KMS-11 (cell line): ENCODE results near the gene XCL1.
"Not testable (repeated sequence)": the region's sequence is repeated elsewhere in the genome, so short reads cannot be mapped to it uniquely, and the experiment has no call there.

ENCODE experiments used
- H2AFZ ChIP-seq: fragments of 200-600 bp; sonication (generic); 2 replicates; pipeline ENCODE4 v1.6.1; 2016; ENCODE audit warnings: antibody characterized with exemption, mixed run types, low read depth
- H3K27ac ChIP-seq: fragments of 200-600 bp; sonication (generic); 2 replicates; pipeline ENCODE4 v1.6.1; 2016; ENCODE audit warnings: mild to moderate bottlenecking, mixed run types
- H3K27me3 ChIP-seq: fragments of 200-600 bp; sonication (generic); 2 replicates; pipeline ENCODE4 v1.6.1; 2017; ENCODE audit warnings: mild to moderate bottlenecking, low read depth, mixed run types, moderate library complexity; ENCODE audit not compliant: insufficient read depth
- H3K36me3 ChIP-seq: fragments of 200-600 bp; sonication (generic); 2 replicates; pipeline ENCODE4 v1.6.1; 2017; ENCODE audit warnings: mild to moderate bottlenecking, mixed run types; ENCODE audit not compliant: insufficient read depth
- H3K4me1 ChIP-seq: fragments of 200-600 bp; sonication (generic); 2 replicates; pipeline ENCODE4 v1.6.1; 2016; ENCODE audit warnings: mild to moderate bottlenecking, low read depth, mixed run types; ENCODE audit not compliant: poor library complexity, severe bottlenecking
- H3K4me2 ChIP-seq: fragments of 200-600 bp; sonication (generic); 2 replicates; pipeline ENCODE4 v1.7.0; 2016; ENCODE audit warnings: mild to moderate bottlenecking, mixed run types
- H3K4me3 ChIP-seq: fragments of 200-600 bp; sonication (generic); IDR thresholded peaks from 2 replicates; pipeline ENCODE4 v1.6.1; 2017; ENCODE audit warnings: low read depth, low read length, mixed read lengths; ENCODE audit not compliant: insufficient read depth
- H3K79me2 ChIP-seq: fragments of 200-600 bp; sonication (generic); 2 replicates; pipeline ENCODE4 v1.6.1; 2016; ENCODE audit warnings: low read depth, mixed run types; ENCODE audit not compliant: insufficient read depth
- H3K9ac ChIP-seq: fragments of 200-600 bp; sonication (generic); 2 replicates; pipeline ENCODE4 v1.6.1; 2016; ENCODE audit warnings: mild to moderate bottlenecking, mixed run types
- H4K20me1 ChIP-seq: fragments of 200-600 bp; sonication (generic); 2 replicates; pipeline ENCODE4 v1.6.1; 2016; ENCODE audit warnings: mild to moderate bottlenecking, mixed run types; ENCODE audit not compliant: insufficient read depth
- TF ChIP-seq, protein P1 (sequence below): fragments of 200-600 bp; sonication (generic); conservative IDR thresholded peaks from 2 replicates; pipeline ENCODE4 v1.6.1; 2017; ENCODE audit warnings: low read depth, mild to moderate bottlenecking, antibody characterized with exemption, low read length, moderate library complexity, mixed read lengths

Gene XCL1

DNA sequence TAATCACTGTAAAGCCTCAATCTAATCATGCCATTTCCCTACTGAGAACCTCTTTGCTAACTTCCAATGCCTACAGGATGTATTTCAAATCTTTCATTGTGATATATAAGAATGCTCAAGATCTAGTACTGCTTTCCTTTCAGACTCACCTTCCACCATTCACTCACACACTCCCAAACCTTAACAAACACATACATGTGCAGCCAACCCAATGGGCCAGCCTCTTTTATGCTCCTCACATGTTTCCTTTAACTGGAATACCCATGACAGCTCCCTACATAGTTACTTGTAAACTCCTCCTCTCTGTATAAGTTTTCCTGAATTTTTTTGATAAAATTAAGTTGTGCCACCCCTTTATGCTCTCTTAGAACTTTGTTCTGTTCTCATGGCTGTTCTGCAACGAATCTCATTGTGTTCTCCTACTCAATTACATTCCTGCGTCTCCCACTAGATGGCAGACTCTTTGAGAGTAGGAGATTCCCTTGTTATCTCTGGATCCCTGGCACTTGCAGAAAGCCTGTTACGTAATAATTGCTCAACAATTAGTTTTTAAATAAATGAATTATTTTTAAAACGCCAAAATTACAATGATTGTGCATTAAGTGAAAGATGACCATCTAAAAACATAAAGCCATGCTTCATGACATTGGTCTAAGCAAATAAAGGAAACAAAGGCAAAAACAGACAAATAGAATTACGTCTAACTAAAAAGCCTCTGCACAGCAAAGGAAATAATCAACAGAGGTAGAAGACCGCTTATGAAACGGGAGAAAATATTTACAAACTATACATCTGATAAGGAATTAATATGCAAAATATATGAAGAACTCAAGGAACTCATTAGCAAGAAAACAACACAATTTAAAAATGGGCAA, 30.5 kb upstream of the XCL1 start:
- not testable (repeated sequence) for H4K20me1 ChIP-seq, H3K36me3 ChIP-seq, H3K4me1 ChIP-seq, H3K27ac ChIP-seq, H2AFZ ChIP-seq, H3K4me3 ChIP-seq, H3K9ac ChIP-seq, H3K27me3 ChIP-seq, H3K79me2 ChIP-seq, H3K4me2 ChIP-seq
- TF ChIP-seq, protein P1, sequence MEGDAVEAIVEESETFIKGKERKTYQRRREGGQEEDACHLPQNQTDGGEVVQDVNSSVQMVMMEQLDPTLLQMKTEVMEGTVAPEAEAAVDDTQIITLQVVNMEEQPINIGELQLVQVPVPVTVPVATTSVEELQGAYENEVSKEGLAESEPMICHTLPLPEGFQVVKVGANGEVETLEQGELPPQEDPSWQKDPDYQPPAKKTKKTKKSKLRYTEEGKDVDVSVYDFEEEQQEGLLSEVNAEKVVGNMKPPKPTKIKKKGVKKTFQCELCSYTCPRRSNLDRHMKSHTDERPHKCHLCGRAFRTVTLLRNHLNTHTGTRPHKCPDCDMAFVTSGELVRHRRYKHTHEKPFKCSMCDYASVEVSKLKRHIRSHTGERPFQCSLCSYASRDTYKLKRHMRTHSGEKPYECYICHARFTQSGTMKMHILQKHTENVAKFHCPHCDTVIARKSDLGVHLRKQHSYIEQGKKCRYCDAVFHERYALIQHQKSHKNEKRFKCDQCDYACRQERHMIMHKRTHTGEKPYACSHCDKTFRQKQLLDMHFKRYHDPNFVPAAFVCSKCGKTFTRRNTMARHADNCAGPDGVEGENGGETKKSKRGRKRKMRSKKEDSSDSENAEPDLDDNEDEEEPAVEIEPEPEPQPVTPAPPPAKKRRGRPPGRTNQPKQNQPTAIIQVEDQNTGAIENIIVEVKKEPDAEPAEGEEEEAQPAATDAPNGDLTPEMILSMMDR: peak; percentile 36; the same call in 1 of the 2 replicates

DNA sequence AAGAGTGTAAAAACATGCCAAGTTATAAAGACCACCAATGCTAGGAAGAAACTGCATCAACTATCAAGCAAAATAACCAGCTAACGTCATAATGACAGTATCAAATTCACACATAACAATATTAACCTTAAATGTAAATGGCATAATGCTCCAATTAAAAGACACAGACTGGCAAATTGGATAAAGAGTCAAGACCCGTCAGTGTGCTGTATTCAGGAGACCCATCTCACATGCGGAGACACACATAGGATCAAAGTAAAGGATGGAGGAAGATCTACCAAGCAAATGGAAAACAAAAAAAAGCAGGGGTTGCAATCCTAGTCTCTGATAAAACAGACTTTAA, 29.9 kb upstream of the XCL1 start:
- not testable (repeated sequence) for H3K4me2 ChIP-seq, H3K27ac ChIP-seq, H2AFZ ChIP-seq, H3K4me3 ChIP-seq, H3K4me1 ChIP-seq, H4K20me1 ChIP-seq, H3K36me3 ChIP-seq, H3K27me3 ChIP-seq, H3K79me2 ChIP-seq, H3K9ac ChIP-seq

DNA sequence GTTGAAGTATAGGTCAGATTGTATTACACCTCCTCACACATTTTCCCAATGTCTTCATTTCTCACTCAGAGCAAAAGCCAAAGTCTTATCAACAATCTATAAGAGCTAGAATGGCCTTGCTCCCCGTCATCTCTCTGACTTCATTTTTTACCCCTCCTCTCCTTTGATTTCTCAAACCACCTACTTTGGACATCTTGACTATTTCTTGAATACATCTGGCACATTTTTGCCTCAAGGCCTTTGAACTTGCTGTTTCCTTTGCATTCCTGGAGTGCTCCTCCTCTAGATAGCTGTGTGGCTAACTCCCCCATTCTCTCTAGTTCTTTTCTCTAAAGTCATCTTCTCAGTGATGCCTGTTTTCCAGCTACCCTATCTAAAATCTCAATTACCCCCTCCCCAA, 25.4 kb upstream of the XCL1 start:
- Histone ChIP-seq H3K79me2 (no peaks in the 10 kb centered on the region), H3K9ac (no peak overlapping the region), H3K4me1 (no peaks in the 10 kb centered on the region), H3K36me3 (no peaks in the 10 kb centered on the region), H3K4me3 (no peak overlapping the region), H2AFZ (no peak overlapping the region), H3K27ac (no peak overlapping the region), H4K20me1 (no peaks in the 10 kb centered on the region), H3K27me3 (no peaks in the 10 kb centered on the region), H3K4me2 (no peak overlapping the region)
- TF ChIP-seq, protein P1: no peak

DNA sequence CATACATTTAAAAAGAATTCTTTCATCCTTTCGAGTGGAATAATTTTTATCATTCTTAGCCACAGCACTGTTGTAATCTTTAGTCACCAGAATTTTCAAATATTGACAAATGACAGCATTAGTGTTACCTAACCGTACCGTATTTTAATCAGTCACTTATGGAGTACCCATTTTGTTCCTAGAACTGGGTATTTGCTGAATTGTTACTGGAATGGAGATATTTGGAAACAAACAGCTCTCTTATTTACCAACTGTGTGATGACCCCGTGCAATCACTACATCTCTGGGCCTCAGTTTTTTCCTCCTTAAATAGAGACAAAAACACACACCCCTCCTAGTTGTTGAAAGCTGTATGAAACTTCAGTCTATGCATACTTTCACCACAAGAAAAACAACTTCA, 24.7 kb upstream of the XCL1 start:
- Histone ChIP-seq H3K4me1 (no peaks in the 10 kb centered on the region), H3K79me2 (no peaks in the 10 kb centered on the region), H2AFZ (no peak overlapping the region), H3K4me3 (no peak overlapping the region), H3K9ac (no peak overlapping the region), H3K4me2 (no peak overlapping the region), H3K36me3 (no peaks in the 10 kb centered on the region), H3K27ac (no peak overlapping the region), H4K20me1 (no peaks in the 10 kb centered on the region), H3K27me3 (no peaks in the 10 kb centered on the region)
- TF ChIP-seq, protein P1: no peak

DNA sequence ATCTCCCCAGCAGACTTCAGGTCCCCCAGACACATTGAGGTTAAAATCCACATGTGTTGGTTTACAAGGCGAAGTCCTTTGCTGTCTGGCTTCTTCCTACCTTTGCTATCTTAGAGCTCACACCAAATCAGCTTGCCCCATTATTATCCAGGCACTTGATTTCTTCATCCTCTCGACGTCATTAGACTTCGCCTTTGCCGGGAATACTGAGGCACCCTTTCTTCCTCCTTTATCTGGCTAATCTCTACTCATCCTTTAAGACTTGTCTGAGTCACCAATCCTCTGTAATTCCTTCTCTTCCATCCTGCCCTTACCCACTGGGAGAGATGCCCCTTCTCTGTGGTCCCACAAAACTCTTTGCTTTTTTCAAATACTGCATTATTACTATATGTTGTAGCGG, 23.4 kb upstream of the XCL1 start:
- Histone ChIP-seq H3K4me3 (no peak overlapping the region), H4K20me1 (no peaks in the 10 kb centered on the region), H3K9ac (no peak overlapping the region), H3K36me3 (no peaks in the 10 kb centered on the region), H3K27ac (no peak overlapping the region), H3K4me2 (no peak overlapping the region), H3K79me2 (no peaks in the 10 kb centered on the region), H2AFZ (no peak overlapping the region), H3K4me1 (no peaks in the 10 kb centered on the region), H3K27me3 (no peaks in the 10 kb centered on the region)
- TF ChIP-seq, protein P1: no peak
